Activated T-cell treated with anti-CD3 and anti-CD28 coated beads for 1 hour (primary cell): ENCODE results near the gene MAGI2.

Experiments
- DNase-seq: peaks from one replicate; pipeline ENCODE4 v3.0.0-alpha.2; 2020; ENCODE audit warnings: low read depth

Gene MAGI2

GRCh38 chr7:79301419-79301818, 152.0 kb downstream of the MAGI2 start:
- DNase-seq = no peak

DNA sequence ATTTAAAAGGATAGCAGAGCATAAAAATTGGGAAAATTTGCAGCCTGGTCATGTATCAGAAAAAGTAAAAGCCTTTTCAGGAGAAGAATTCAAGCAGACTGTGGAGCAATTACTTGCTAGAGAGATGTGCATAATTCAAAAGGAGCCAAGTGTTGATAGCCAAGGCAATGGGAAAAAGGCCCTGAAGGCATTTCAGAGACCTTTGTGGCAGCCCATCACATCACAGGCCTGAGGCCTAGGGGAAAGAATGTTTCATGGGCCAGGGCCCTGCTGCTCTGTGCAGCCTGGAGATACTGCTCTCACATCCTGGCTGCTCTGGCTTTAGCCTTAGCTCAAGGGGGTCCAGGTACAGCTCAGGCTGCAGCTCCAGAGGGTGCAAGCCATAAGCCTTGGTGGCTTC, 152.9 kb downstream of the MAGI2 start:
- no peak for DNase-seq

DNA sequence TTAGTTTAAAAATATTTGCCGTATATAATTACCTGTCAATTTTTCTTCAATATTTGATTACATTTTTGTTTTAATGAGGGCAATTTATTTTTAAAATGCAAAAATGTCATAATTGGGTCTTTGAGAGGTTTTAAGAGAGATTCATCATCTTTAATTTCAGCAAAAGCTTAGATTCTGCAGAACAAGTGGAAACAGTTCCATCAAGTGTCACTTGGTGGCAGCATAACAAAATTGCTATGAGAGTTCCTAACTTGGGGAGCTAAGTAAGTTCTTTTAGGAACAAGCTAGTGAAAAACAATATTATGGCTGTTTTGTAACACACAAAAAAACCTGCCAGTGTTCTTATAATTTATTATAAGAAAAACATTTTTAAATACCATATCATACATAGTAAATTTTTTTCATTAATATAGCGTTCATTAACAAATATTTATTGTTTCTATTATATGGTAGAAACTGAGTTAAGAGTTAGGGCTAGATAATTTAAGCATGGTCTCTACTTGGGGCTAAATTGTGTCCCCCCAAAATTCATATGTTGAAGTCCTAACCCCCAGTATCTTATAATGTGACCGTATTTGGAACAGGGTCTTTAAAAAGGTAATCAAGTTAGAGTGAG, 155.2 kb downstream of the MAGI2 start:
- no peak for DNase-seq

- no peak for DNase-seq
Observed at GRCh38 chr7:79296553-79297320, 156.7 kb downstream of the MAGI2 start.

DNA sequence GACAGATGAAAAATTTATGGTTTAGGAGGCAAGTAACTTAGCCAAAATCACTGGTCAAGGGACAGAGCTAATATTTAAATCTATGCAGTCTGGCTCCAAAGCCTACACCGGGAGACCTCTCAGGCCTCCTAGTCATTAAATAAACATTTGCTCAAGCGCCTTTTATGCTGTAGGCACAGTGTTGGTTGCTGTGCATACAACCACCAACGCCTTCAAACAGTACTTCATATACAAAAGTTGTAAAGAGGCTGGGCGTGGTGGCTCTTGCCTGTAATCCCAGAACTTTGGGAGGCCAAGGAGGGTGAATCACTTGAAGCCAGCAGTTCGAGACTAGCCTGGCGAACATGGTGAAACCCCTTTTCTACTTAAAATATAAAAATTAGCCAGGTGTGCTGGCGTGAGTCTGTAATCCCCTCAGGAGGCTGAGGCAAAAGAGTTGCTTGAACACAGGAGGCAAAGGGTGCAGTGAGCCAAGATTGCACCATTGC, 159.8 kb downstream of the MAGI2 start:
- no peak for DNase-seq

GRCh38 chr7:79292834-79293233, 160.6 kb downstream of the MAGI2 start:
- DNase-seq = no peak

- no peak for DNase-seq
Observed at GRCh38 chr7:79291498-79291865, 162.0 kb downstream of the MAGI2 start.

- DNase-seq = no peak
Observed at GRCh38 chr7:79290841-79291497, 162.5 kb downstream of the MAGI2 start.

- DNase-seq = no peak
Observed at GRCh38 chr7:79290398-79290797, 163.1 kb downstream of the MAGI2 start.

GRCh38 chr7:79288655-79289054, 164.8 kb downstream of the MAGI2 start:
- DNase-seq = no peak

GRCh38 chr7:79287981-79288380, 165.5 kb downstream of the MAGI2 start:
- DNase-seq = no peak

DNA sequence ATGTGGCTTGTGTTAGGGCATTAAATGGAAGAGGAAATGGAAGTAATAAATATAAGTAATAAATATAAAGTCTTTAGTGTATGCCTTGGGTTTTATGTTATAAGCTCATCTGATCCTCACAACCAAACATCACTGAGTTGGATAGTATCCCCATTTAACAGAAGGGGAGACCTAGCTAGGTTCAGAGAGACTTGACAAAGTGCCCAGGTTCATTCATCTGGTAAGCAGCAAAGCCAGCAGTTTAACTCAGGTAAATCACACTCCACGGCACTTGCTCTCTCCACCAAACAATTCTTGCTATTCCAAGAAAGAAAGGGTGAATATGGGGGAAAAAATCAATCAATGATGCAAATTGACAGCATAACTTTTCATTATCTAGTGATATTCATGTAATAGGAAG, 167.3 kb downstream of the MAGI2 start:
- DNase-seq = no peak

GRCh38 chr7:79285756-79286155, 167.7 kb downstream of the MAGI2 start:
- DNase-seq = no peak

DNA sequence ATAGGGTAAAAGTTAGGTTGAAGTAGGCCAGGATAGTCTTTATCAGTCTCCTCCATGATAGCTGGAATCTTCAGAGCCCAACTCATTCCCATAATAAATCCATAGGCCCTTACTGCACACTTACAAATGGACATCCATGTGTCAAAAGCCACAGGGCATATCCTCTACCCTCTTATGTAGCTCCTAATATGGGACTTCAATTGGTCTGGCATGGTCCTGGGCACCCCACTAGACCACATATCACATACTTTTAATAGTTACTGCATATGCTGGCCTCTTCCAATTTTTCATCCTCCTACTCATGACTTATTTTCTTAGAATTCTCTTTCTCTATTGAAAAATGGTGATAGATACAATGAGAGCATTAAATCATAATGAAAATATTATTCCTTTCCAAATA, 169.3 kb downstream of the MAGI2 start:
- no peak for DNase-seq

DNA sequence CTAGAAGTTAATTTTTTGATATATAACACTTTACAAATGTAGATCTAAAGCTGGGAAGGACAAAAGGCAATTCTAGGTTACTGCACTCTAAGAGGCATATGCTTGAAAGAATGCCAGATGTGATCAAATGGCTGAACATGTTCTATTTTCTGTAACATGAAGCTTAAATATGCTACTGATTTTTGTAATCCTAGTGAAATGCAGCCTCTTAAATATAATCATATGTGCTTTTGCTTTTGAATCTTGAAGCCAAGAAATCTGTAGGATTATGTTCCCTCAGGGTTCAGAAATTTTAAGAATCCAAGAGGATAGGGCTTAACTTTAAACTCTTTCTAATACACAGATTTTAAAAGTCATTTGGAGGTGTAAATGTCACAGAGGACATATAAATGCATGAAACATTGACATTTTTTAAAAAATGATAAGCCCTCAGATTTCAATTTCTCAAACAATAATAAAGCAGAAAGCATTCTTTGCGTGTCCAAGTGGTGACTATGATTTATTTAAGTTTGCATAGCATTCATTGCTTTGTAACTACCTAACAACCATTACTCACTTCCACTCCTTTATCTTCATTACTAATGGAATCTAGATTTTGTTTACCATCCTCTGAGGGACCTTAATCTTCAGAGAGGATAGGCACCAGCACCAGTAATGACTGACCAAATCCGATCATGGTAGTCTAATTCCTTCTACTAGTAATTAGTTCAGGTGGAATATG, 170.4 kb downstream of the MAGI2 start:
- DNase-seq = no peak

DNA sequence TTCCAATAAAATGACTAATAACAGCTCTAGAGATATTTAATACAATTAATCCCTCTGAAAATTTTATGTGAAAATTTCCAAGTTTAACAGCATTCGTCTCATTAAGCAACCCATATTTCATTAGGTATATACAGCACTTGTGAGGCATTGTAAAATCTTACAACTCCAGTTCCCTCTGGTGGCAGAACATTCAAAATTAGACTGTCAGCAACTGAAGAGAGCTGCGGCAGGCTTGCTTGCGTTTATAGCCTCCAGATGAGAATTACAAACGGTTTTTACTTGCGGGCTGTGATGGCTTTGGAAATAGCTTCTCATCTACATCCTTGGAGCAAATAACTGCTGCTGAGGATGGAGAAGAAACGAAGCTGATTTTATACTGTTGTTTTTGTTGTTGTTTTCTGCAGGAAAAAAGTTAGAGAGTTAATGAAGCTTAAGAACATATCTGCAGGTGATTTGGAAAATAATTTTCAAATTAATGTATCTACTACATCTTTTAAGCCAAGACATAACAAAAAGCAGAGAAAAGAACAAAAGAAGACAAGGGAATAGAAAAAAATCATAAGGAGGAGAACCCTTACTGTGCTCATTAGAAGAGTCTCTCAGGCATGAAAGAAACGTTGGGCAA, 171.3 kb downstream of the MAGI2 start:
- no peak for DNase-seq

DNA sequence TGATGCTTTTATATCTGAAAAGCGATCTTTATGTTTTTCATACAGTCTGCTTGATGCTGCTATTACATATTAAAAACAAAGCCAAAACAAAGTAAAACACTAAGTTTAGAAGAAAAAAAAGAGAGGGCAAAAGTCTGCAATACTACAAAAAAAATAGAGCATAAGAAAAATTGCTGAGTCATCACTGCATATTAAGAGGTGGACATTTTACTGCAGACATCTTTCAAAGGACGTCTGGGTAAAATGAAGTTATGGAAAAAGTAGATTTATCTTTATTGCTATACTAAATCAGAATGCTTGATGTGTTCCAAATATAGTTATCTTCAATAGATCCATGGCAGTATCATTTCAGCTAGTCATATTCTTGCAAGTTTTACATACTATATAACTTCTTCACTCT, 172.0 kb downstream of the MAGI2 start:
- DNase-seq = no peak

DNA sequence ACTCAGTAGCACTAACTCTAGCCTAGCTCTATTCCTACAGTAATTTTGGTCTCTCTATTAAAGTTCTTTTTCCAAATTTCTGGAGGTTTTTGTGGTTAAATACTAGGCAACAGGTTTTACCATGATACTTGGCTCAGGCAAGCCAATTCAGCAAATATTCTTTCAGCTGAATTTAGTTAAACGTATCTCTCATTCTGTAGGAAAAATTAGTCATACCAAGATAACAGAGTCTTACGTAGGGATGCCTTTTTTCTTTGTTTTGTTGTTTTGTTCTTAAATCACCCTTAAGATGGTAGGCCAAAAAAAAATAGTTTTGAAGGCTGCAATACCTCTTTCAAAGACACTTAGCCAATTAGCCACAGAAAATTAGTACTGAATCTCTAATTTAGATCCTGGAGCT, 180.5 kb downstream of the MAGI2 start:
- DNase-seq = no peak

DNA sequence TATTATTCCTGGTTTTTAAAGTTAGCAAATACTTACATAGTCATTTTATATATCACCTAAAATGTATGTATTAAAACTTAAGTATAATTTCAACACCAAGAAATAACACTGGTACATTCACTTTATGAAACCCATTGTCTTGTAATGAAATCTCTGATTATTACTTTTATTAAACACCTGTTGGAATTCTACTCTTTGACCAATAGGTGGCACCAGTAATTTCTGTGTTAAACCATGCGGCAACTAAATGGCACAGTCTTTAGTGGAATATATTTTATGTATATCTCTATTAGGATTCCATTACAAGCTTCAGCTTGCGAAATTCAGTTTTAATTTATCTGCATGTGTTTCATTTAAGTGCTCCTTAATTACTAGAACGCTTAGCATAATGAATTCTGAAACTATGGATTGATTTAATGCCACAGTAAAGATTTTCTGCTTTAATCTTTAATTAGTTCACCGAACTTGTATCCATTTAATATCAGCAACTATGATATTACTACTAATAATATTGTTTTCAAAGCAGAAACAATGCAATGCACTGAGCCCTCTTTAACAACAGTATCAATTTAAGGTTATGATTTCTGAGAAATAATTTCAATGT, 181.3 kb downstream of the MAGI2 start:
- DNase-seq = no peak

GRCh38 chr7:79268730-79269129, 184.7 kb downstream of the MAGI2 start:
- DNase-seq = no peak

- DNase-seq = no peak
Observed at GRCh38 chr7:79258826-79259225, 194.6 kb downstream of the MAGI2 start.

DNA sequence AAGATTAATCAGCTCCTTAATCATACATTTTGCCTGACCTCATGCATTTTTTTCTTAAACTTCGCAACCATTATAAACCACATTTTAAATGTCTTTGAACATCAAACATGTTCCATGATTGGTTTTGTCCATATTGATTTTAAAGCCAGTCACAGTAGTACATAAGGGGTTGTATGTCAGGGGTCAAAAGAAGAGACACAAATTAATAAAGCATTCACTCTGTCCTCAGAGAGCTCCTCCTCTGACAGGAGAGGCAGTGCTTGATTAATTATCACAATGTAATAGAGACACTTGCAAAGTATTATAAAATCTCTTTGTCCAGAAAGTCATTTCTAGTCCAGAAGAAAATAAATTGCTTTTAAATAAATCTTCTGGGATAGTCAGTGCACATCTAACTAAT, 195.5 kb downstream of the MAGI2 start:
- no peak for DNase-seq
